Measurements from ENCODE around the gene TRAPPC11.

TRAPPC11 gene

GRCh38 chr4:183688216-183688615 is 29.1 kb downstream of the TRAPPC11 start:
- TF ChIP-seq ZFP30 (CRISPR knock-in tag; IDR thresholded peaks at IDR 0.05) (no peak), OSR1 (CRISPR knock-in tag; IDR thresholded peaks at IDR 0.05) (no peak), POU6F1 (CRISPR knock-in tag; IDR thresholded peaks at IDR 0.05; ENCODE audit: borderline replicate concordance, low read depth) (no peak), RARB (CRISPR knock-in tag; IDR thresholded peaks at IDR 0.05) (no peak), GLIS3 (CRISPR knock-in tag; IDR thresholded peaks at IDR 0.05) (no peak), PATZ1 (CRISPR knock-in tag; IDR thresholded peaks at IDR 0.05; ENCODE audit: borderline replicate concordance) (no peak), ZNF565 (CRISPR knock-in tag; conservative IDR thresholded peaks at IDR 0.05; ENCODE audit: low read depth) (no peak), ARNTL (CRISPR knock-in tag; IDR thresholded peaks at IDR 0.05; ENCODE audit: borderline replicate concordance, low read depth) (no peak), PPARA (CRISPR knock-in tag; IDR thresholded peaks at IDR 0.05; ENCODE audit: borderline replicate concordance) (no peak), ZC3H10 (CRISPR knock-in tag; IDR thresholded peaks at IDR 0.05) (no peak), TOX (CRISPR knock-in tag; IDR thresholded peaks at IDR 0.05; ENCODE audit: borderline replicate concordance) (no peak), BACH2 (CRISPR knock-in tag; IDR thresholded peaks at IDR 0.05; ENCODE audit: borderline replicate concordance) (no peak)
- TF ChIP-seq, protein P1, sequence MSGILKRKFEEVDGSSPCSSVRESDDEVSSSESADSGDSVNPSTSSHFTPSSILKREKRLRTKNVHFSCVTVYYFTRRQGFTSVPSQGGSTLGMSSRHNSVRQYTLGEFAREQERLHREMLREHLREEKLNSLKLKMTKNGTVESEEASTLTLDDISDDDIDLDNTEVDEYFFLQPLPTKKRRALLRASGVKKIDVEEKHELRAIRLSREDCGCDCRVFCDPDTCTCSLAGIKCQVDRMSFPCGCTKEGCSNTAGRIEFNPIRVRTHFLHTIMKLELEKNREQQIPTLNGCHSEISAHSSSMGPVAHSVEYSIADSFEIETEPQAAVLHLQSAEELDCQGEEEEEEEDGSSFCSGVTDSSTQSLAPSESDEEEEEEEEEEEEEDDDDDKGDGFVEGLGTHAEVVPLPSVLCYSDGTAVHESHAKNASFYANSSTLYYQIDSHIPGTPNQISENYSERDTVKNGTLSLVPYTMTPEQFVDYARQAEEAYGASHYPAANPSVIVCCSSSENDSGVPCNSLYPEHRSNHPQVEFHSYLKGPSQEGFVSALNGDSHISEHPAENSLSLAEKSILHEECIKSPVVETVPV (CRISPR knock-in tag; IDR thresholded peaks at IDR 0.05), result no peak
- TF ChIP-seq, protein P2, sequence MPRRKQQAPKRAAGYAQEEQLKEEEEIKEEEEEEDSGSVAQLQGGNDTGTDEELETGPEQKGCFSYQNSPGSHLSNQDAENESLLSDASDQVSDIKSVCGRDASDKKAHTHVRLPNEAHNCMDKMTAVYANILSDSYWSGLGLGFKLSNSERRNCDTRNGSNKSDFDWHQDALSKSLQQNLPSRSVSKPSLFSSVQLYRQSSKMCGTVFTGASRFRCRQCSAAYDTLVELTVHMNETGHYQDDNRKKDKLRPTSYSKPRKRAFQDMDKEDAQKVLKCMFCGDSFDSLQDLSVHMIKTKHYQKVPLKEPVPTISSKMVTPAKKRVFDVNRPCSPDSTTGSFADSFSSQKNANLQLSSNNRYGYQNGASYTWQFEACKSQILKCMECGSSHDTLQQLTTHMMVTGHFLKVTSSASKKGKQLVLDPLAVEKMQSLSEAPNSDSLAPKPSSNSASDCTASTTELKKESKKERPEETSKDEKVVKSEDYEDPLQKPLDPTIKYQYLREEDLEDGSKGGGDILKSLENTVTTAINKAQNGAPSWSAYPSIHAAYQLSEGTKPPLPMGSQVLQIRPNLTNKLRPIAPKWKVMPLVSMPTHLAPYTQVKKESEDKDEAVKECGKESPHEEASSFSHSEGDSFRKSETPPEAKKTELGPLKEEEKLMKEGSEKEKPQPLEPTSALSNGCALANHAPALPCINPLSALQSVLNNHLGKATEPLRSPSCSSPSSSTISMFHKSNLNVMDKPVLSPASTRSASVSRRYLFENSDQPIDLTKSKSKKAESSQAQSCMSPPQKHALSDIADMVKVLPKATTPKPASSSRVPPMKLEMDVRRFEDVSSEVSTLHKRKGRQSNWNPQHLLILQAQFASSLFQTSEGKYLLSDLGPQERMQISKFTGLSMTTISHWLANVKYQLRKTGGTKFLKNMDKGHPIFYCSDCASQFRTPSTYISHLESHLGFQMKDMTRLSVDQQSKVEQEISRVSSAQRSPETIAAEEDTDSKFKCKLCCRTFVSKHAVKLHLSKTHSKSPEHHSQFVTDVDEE (CRISPR knock-in tag; IDR thresholded peaks at IDR 0.05), result no peak
- ATAC-seq, result no peak

GRCh38 chr4:183691006-183691405 is 31.9 kb downstream of the TRAPPC11 start:
- ATAC-seq, result no peak
- TF ChIP-seq ARNTL (CRISPR knock-in tag; IDR thresholded peaks at IDR 0.05; ENCODE audit: borderline replicate concordance, low read depth), result no peak
- TF ChIP-seq, protein P2 (CRISPR knock-in tag; IDR thresholded peaks at IDR 0.05), result no peak
- TF ChIP-seq ISL1 (CRISPR knock-in tag; IDR thresholded peaks at IDR 0.05), result no peak
- TF ChIP-seq ZNF70 (CRISPR knock-in tag; IDR thresholded peaks at IDR 0.05), result no peak
- TF ChIP-seq PATZ1 (CRISPR knock-in tag; IDR thresholded peaks at IDR 0.05; ENCODE audit: borderline replicate concordance), result no peak
- TF ChIP-seq ZFP30 (CRISPR knock-in tag; IDR thresholded peaks at IDR 0.05), result no peak
- TF ChIP-seq POU6F1 (CRISPR knock-in tag; IDR thresholded peaks at IDR 0.05; ENCODE audit: borderline replicate concordance, low read depth), result no peak
- TF ChIP-seq, protein P1 (CRISPR knock-in tag; IDR thresholded peaks at IDR 0.05), result no peak

All from SK-N-SH treated with all-trans-retinoic acid at 6 μM for 48 hours (cell line).